T-helper 1 cell treated with Interleukin-12 subunit alpha and Interleukin-12 subunit beta and Interleukin-4 antibody, amounts not matched to agents 30 ng/mL and 1 ng/mL, for 36 hours (primary cell): Measurements from ENCODE around the gene AGAP1. TPM values are rescaled to one million over a fixed set of nuclear protein-coding genes. Genes with fewer than 3 reads are reported as not detected.

Source experiments
- intact Hi-C: fragments of 100-400 bp; cut with micrococcal nuclease; formaldehyde crosslinking; loops from one replicate; pipeline ENCODE4 v1.15.1; 2024
- total RNA-seq: library from RNA; stranded (reverse); gene quantifications from 2 replicates; pipeline ENCODE4 v1.2.3, GENCODE V29; 2022

AGAP1 gene
- total RNA-seq, 1 donor from 2014 or later = 2.7 TPM

DNA sequence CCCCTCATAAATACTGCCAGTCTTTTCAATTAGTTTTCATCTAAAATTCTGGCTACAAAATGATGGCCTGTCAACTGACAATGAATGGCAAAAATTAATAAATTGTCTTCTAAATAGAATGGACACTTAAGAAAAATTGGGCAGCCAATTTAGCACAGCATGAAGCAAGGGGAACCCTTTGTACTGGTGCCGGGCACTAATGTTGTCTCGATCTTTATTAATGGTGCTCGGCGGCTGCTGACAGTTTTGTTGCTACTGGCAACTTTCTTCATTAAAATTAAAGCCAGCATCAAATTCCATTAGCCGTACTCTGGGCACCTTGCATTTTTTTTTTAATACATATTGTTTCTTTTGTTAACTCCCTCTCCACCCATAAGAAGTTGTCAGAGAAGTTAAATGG lies 365.0 kb downstream of the AGAP1 start:
- intact Hi-C loops = no loop called here

DNA sequence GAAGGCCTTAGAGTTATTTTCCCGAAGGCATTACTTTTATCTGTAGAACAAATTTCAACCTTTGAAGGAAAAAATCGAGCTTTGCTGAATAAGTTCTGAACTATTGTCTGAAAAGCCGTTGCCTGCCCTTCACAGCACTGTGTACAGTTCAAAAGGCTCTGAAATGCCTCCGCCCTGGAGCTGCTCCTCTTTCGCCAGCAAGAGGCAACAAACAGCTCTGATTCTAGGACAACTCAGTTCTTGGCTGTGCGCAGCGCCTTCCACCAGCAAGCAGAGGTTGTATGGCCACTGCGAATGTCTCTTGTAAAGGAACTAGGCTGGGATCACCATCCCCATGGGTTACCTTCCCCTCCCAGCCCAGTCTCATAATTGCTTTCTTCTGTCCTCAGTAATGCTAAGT lies 365.8 kb downstream of the AGAP1 start:
- intact Hi-C loops = no loop called here

DNA sequence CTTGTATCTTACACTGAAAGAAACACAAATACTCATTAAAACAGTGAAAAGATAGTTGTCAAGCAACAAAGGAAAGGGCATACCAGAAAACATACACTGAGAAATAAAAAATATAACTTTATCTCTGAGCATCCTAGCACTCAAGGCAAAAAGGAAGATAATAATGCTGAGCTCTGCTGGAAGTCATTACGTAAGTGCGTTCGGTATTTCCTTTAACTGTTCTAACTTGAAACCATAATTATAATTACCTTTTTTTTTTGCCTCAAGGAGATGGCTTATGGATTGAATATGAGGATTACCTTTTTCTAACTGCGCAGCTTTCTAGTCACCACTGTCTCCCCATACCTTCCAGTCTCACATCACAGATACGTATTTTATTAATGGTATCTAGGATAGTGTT lies 366.3 kb downstream of the AGAP1 start:
- intact Hi-C loops = no loop called here

DNA sequence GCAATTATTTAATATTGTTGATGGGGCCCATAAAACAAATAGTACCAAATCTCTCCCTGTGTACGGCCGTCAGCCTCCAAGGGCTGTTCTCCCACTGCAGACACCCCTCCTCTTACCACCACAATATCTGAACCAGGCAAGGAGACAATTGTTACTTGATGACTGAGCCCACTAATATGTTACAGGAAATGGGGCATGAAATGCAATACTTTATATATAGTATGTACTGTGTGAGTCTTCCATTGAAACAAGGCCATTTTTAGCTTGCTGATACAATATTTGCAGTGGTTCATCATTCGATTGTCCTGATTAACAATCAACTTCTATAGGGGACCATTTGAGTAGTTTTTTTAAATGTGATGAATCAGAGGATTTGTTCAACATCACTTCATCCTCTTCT lies 367.0 kb downstream of the AGAP1 start:
- intact Hi-C loops = no loop called here

DNA sequence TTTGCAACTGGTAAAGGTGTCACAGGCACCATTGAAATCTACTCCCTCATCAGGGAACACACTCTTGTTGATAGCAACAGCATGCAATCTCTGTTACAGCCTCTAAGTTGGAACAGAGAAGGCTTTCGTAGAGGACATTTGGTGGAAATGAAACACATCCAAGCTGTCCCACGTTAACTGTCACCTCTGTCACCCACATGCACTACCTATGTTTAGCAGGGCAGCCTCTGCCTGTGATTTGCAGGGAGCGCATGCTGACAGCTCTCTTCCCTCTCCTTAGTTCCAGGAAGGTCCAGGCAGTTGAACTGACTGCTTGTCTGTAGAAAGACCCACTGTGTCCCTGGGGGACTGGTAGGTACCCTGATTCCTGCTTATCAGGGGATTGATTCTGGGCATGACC lies 367.5 kb downstream of the AGAP1 start:
- intact Hi-C loops = no loop called here

DNA sequence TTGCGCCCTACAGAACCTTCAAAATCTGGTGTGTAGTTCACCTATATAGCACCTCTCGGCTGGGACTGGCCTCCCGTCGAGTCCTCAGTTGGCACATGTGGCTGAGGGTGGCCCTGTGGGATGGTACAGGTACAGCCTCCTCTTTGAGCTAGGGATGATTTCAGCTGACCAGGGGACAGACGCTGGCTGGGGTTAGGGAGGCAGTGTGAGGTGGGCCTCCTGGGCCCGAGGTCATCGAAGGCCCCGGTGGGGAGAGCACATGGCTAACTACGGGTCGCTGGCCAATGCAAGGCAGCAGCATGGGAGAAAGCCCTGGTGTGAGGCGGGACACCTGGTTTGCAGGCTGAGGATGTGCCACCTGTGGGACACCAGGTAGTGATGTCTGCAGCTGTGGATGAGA lies 369.6 kb downstream of the AGAP1 start:
- intact Hi-C loops = no loop called here

DNA sequence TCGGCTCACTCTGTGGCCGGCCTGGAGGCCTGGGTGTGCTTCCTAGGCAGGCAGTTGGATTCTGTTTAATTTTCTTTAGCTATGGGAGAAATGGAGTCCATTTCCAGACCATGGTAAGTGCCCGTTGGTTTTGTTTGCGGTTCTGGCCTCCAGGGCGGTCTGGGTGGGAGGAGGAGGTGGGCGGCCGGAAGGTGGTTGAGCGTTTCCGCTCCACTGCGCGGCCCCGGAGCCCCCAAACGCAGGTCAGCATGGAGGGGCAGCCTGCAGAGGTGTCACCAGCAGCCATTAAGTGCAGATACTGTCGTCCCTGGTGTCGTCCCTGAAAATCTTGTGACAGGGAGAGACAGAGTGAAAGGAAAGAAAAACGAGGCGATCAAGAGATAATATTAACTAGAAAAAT lies 370.5 kb downstream of the AGAP1 start:
- intact Hi-C loops = no loop called here

DNA sequence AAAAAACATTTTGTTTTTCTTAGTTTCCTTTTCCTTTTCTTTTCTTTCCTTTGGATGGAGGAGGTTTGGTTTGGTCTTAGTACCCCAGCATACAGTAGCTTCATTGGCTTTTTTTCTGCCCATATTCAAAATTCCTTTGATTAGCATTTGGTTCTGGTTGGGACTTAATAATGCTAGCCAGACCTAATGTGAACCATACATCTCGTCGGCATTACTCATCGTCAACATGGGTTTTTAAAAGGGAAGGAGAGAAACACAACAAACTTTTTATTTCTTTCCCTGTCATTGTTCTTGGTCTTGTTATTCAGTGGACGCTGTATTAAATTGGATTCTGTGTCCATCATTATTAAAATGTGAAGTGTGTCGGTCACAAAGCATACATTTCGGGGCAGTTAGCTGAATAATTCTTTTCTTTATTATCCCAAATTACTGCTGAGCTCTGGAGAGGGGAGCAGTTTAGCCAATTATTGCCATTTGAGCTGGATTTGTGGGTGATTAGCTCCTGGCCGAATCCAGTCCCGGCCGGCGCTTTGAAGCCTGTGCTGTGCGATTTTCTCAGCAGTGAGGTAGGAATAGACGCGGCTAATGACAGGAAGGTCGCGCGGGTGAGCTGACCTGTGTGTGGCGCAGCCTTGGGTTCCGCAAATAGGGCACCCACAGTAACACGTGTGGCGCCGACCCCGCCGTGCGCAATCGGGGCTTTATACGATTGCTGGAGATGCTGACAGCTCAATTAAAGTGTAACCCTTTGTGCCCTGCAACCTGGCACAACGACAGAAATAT lies 371.1 kb downstream of the AGAP1 start:
- intact Hi-C loops = no loop called here

DNA sequence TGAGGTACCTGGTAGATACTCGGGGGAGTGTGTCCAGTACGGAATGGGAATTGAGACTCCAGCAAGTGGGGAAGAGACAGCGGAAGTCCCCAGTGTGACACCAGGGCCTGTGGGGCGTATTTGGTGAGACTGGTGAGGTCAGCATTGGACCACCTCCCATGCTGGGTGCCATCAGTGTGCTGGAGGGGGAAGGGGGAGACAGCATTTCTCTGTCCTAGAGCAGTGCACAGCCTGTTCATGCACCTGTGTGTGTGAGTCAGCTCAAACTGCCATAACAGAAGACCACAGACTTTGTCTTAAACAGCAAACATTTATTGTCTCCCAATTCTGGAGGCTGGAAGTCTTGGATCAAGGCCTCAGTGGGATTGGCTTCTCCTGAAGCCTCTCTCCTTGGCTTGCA lies 372.5 kb downstream of the AGAP1 start:
- intact Hi-C loops = no loop called here

DNA sequence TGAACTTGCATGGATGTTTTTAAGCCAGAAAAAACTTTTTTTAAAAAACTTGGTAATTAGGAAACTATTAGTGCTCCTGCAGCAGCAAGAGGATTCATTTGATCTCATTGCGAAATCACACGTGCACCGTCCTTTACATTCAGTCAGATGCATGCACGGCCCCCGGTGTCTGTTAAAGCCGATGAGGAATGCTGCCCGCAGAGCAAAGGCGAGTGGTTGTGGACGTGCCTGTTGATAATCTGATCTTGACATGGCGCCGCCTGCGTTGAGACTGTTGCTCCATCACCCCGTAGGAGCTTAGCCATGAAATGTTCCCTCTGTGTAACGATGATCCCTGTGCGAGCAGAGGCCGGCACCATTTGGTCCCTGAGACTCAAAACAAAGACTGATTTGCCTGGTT lies 374.4 kb downstream of the AGAP1 start:
- intact Hi-C loops = no loop called here

DNA sequence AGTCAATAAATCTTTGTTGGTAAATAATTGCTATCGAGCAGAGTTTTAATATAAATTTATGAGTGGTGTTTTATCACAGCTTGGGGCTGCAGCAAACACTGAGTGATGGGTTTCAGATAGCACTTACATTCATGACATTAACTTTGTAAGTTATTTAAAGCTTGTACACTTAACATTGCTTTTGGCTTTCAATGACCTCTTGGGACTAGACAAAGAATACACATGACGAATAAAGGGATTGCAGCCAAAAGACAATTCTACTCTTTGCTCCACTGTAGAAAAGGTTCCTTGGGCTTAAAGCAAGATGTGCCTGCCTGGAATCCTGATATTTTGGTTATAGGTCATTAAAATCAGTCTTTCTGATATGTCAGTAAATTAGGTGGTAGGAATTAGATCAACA lies 374.8 kb downstream of the AGAP1 start:
- intact Hi-C loops = no loop called here

DNA sequence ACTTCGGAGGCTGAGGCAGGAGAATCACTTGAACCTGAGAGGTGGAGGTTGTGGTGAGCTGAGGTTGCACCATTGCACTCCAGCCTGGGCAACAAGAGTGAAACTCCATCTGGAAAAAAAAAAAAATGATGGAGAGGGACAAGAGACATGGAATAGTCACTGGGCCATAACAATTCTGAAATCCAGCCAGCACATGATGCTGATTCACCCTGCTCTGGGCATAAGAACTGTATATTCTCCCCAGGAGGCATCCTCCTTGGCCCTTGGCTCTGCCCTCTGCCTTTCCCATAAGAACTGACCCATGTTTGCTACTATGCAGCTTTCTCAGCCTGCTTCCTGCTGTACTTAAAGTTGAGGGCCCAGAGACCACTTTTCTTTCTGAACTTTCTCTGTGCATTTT lies 376.7 kb downstream of the AGAP1 start:
- intact Hi-C loops = no loop called here

DNA sequence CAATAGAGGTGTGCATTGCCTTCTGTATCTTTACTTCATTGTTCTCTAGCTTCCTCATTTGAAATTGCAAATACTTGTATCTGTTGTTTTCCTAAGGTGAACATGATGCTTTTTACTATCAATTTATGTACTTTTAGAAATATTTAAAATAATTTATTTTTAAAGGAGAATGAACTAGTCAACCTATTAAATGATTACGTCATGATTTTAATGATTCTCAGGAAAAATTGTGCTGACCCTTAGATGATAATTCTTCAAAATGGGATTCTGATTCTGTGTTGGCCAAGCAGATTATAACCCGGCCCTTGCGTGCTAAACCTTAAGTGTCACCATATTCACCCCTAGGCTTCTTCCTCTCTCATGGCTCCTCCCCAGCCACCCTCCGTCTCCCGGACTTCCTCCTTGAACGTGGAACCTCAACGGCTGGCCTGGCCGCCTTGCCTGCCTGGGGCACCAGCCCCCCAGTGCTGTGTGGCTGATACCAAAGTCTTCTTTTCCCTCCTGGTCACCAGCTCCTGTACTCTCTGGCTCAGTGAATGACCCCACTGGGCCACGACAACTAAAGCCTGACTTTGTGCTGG lies 382.3 kb downstream of the AGAP1 start:
- intact Hi-C loops = no loop called here

DNA sequence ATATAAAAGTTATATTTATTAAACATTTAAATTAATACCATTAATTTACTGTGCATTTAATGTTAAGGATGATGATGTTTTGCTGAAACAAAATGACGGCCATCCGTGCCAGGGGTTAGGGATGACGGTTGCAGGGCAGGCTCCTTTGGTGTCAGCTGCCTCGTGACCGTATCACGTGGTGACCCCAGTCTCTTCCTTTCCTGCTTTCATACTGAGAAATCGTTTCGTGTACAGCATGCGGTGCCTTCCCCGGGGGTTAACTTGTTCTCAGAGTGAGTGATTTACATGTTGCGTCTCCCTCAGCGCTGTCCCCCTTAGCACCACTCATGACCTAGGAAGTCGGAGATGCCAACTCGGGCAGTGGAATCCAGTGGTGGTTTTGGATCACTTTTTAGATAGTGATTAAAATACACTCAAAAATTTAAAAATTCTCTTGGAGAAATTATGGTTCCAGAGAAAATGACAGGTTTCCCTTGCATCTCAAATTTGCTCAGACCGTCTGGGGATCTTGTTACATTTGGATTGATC lies 383.5 kb downstream of the AGAP1 start:
- intact Hi-C loops = no loop called here

DNA sequence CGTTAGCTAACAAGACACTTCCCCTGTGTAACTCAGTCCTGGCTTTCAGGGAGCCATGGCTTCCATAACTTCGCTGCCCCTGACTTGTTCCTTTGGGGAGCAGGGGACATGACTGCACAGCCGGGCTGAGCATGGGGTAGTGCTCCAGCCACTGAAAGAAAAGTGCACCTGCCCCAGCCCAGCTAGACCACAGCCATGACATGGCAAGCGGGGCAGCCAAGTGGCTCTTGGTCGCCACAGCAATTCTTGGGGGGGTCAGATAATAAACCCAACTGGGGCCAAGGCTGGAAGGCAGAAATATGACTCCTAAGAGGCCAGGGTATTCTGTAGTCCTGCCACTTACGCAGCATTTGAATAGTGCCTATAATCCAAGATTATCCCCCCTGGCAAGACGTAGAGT lies 385.3 kb downstream of the AGAP1 start:
- intact Hi-C loops = no loop called here

DNA sequence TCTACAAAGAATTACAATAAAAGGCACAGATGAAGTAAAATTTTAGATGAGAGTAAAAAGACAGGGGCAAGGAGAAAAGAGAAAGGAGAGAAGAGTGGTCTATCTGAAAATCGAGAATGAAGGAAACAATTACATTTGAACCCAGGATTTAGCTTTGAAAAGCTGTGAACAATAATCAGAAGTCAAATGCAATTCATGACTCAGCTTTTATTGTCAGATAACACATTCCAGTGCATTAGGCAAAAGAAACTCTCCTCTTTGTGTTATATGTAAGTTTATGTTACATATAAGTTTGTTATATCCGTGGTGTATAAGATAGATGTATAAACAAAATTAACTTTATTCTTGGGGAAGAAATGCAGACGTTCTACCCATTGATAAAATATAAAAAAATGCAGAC lies 389.8 kb downstream of the AGAP1 start:
- intact Hi-C loops = no loop called here

DNA sequence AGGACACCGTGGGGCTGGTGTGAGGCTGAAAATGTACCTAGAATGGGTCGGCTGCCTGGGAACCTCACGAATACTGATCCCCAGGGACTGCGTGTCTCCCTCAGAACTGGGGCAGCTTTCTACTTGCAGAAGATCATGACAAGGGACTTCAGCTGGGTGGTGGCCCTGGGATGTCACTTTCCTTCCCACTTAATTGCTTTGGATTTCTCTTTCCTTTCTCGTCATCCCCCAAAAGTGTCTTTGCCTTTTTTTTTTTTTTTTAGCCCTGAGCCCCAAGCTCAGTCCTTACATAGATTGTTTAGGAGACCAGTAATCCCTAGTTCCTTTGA lies 395.4 kb downstream of the AGAP1 start:
- intact Hi-C loops = no loop called here

DNA sequence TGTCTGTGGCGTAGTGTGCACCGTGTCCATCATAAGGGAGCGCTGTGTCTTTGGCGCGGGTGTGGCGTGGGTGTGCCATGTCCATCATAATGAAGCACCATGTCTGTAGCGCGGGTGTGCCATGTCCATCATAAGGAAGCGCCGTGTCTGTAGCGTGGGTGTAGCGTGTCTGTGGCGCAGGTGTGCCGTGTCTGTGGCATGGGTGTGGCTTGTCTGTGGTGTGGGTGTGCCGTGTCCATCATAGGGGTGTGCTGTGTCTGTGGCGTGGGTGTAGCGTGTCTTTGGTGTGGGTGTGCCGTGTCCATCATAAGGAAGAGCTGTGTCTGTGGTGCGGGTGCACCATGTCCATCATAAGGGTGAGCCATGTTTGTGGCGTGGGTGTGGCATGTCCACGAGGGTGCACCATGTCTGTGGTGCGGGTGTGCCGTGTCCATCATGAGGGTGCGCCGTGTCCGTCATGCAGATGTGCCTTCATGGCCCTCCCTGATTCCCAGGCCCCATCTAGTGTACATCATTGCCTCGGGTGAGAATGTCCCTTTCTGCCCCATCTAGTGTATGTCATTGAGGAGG lies 399.4 kb downstream of the AGAP1 start:
- intact Hi-C loops = no loop called here

DNA sequence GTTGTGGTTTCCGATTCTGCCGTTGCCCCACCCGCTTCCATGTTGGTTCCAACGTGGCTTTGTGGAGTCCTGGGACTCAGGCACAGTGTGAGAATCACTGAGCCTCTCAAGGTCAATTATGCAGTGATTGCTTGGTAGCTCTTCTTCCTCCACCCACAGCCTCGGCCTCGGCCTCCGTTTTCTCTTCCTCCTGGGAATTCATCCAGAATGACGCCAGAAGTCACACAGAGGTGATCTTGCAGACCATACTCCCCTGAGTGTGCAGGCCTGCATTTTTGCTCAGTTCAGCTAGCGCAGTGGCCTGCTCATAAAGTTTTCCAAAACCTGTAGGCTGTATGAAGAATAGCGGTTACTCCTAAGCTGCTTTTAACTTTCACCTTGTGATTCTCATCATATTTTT lies 401.0 kb downstream of the AGAP1 start:
- intact Hi-C loops = no loop called here

DNA sequence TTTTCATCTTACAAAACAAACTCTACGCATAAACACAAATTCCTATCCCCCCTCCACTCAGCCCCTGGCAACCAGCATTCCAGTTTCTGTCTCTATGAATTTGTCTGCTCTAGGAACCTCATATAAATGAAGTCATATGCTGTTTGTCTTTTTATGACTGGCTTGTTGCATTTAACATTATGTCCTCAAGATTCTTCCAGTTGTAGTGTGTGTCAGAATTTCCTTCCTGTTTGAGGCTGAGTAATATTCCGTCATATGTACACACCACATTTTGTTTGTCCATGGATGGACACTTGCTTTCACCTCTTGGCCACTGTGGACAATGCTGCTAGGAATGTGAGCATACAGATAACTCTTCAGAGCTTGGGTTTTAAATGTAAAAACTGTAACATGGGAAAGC lies 402.2 kb downstream of the AGAP1 start:
- intact Hi-C loops = no loop called here

DNA sequence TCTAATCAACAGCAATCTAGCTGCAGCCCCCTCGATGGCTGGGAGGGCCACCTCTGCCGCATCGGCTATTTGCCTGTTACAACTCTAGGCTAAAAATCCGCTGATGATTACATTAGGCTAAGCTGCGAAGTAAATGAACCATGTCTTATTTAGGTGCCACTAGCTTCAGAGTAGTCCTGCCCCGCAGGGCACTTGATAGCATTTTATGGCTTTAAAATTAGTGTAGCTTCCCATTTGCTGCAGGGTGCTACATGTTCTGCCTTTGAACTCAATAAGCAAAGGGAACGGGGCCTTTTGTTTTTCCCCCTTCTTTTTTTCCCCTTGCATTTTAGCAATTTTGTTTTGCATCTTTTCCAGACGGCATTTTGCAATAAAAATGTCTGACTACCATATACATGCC lies 404.1 kb downstream of the AGAP1 start:
- intact Hi-C loops = no loop called here

DNA sequence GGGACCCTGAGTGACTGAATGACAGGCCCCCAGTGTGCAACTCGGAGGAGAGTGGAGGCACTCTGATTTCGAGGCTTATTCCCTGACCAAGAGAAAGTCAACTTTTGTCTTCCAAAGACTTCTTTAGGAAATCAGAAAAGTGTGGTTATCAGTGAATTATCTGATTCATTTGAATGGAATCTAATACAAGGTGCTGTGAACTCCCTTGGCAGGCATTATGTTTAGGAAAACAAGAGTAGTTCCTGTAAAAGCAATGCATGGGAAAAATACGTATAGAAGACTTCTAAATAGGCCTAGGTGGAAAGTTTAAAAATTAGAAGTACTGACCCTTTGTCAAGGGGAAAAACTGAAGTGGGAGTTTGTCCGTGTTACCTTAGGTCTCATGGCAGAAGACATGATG lies 404.9 kb downstream of the AGAP1 start:
- intact Hi-C loops = no loop called here

DNA sequence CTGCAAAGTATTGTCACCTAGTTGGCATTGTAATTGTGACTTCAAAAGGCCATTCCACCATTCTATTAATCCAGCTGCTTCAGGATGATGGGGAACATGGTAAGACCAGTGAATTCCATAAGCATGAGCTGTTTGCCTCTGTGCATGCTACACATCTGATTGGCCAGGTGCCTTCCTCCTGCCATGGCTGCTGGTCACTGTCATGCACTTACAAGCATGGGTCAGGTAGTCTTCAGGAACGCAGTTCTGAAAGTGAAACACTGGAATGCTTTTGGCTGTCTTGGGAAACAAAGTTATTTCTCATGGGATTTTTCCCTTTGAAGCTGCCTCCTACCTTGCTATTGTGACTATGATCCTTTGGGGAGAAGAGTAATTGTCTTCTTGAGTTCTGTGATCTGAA lies 406.8 kb downstream of the AGAP1 start:
- intact Hi-C loops = no loop called here
